Effector CD4-positive, alpha-beta T cell (primary cell): ENCODE data around the gene TGFBR3.
"Not testable (repeated sequence)": the region's sequence is repeated elsewhere in the genome, so short reads cannot be mapped to it uniquely, and the experiment has no call there.

Experiments used
- DNase-seq: peaks from one replicate; pipeline ENCODE4 v3.0.0-alpha.2; 2020

The TGFBR3 gene

DNA sequence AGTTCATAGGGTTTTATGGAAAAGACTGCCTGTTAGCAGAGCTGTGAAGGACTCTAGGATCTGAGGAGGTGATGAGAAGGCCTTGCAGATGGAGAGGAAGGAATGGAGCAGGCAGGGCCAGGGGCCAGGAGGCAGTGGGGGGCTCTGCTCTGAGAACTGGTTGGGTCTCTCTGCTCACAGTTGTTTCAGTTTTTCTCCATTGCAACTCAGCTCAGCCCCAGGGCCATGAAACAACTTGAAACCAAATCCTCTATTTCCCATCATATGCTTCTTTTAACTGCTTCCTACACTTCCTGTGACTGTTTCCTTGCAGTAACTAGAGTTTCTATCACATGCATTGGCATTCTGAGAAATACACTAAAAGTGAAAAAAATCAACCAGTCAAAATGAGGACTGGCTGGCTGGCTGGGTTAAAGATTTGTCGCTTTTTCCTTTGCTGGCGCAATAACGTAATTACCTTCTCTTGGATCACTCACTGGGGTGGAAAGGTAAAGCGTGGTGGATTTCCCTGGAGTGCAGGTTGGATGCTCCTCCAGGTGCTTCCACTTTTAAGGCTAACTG is 213.3 kb downstream of the TGFBR3 start:
- DNase-seq: no peak

DNA sequence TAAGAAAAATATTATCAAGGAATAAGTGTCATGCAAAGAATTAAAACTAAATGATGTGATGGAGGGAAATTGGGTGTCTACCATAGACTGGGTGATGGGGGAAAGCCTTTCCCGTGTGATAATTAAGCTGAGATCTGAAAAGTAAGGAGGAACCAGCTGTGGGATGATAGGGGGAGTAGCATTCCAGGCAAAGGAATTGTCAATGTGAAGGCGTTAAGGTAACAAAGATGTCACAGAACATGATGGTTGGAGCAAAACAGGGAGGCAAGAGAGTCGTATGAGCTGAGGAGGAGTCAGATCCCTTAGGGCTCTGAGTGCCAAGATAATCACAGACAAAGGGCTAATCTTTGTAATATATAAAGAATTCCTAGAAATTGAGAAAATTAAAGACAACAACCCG is 215.2 kb downstream of the TGFBR3 start:
- DNase-seq: no peak

DNA sequence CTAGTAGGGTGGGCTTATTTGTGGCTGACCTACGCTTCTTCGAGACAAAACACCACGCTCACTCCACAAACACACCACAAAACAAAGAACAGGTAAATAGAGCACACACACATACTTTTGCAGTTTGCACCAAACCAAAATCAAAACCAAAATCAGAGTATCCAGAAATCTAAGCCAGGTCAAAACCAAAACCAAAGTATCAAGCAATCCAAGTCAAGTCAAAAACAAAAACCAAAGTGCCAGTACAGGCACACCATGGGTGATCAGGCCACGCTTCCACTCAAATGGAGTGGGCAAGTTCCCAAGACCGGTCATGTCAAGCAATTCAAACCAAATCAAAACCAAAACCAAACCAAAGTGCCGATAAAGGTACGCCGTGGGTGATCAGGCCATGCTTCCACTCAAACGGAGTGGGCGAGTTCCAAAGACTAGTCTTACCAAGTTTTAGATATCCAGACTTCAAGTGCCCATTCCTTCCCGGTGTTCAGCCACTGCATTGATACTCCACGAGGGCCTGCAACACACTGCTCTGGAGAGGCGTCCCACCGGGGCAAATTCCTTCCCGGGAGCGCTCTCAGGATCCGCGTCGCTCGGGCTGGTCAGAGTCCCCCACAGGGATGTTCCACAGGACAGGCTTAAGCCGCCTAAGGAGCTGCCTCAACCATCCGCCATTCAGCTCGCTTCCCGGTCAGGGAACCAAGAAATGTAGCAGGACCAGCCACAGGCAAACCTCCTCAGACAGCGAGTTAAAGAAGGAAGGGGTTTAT is 216.2 kb downstream of the TGFBR3 start:
- DNase-seq: no peak

- DNase-seq: not testable (repeated sequence)
These were observed 219.3 kb downstream of the TGFBR3 start for GRCh38 chr1:91666651-91667050.

DNA sequence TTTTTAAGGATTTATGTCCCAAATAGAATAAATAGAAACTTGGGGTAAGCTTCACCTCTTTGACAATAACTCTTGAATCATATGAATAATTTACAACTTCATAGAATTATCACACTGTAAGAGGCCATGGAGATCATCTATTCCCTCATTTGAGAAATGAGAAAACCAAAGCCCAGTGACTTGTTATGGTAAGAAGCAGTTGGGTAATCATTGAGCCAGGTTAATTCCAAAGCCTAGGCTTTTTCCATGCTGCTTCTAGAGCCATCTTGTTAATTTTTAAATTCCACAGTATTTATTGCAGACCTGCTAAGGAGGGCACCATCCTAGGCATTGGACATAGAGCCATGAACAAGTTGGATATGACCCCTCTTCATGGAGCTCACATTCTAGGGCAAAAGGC is 224.8 kb downstream of the TGFBR3 start:
- no peak for DNase-seq

- DNase-seq: no peak
These were observed 225.2 kb downstream of the TGFBR3 start for GRCh38 chr1:91660708-91661107.

DNA sequence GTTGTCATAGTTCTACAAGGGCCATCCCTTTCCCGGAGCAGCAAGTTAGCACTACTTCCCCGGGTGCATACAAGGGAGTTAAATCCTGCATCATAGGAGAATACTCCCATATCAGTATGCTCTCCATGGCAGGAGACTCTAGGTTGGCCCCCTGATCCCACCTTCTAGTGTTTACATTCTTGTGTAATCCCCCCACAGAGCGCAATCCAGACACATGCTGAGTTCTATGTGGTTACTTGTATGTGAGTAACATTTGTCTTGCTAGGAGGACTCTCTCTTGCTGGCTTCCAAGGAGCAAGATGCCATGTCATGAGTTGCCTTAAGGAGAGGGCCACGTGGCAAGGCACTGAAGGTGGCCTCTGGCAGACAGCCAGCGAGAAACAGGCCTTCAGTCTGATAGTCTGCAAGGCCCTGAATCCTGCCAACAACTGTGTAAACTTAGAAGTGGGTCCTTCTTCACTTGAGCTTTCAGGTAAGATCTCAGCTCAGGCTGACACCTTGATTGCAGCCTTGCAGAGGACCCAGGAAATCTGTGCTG is 230.0 kb downstream of the TGFBR3 start:
- no peak for DNase-seq

DNA sequence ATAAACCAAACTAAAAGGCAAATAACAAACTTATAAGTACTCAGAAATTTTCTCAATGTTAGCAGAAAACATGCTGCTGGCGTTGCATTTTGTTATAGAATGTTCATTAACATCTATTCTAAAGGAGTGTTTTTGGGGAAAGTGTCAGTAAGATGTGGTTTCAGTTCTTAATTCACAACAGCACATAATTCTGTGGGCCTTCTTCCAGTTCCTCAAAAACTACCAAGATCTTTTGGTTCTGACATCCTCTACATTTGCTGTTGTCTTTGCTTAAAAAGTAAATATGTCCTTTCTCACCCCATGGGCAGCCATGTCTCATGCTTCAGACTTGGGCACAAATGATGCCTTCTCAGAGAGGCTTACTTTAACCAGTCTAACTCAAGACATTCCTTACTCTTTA is 232.8 kb downstream of the TGFBR3 start:
- DNase-seq: no peak

DNA sequence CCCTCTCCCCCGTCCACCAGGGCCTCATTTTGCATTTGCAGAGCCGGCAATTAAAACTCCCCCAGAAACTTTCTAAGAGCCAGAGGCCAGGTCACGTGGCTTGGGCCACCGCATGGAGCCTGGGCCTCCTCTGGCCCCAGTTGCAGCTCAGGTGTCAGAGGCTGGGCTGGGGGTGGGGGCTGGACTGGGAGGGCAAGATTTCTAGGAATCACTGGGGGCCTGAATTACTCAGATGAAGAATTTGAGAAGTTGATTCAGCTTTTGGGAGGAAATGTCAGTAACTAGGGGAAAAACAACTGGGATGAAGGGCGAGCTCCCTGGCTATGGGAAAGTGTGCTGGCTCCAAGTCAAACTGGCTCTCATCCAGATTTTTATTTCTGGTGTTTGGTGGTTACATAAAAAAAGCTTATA is 234.3 kb downstream of the TGFBR3 start:
- no peak for DNase-seq

DNA sequence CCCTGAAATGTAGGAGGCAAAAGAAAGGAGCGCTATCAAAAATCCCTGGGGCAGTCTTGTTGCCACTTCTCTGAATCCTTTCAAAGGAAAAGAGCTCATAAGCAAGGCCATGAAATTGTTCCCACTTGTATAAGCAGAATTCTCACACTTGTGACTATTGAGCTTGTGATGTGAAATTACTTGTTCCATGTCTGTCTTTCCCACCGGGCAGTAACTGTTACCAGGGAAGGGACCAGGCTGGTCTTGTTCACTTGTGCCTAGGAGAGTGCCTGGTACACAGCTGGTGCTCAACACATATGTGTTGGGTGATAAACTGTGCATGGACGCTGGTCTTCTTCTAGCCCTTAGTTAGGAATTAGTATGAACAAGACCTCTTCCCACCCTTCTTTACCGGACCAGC is 234.7 kb downstream of the TGFBR3 start:
- no peak for DNase-seq

GRCh38 chr1:91650764-91651163 is 235.2 kb downstream of the TGFBR3 start:
- DNase-seq: no peak

DNA sequence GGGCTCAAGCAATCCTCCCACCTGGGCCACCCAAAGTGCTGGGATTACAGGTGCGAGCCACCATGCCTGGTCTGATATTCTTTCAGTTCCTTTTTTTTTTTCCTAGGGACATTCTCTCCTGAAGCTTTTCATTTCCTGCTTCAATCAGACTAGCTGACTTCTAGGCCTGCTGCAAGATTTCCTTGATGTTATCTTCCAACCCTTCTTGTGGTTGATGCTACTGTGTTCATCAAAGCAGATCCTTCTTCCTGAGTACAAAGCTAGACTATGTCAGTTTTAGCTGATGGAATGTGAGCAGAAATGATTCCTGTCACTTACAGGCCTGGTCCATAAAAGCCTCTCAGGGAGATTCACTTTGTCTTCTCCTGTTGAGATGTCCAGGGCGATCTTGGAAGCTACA is 238.9 kb downstream of the TGFBR3 start:
- no peak for DNase-seq

DNA sequence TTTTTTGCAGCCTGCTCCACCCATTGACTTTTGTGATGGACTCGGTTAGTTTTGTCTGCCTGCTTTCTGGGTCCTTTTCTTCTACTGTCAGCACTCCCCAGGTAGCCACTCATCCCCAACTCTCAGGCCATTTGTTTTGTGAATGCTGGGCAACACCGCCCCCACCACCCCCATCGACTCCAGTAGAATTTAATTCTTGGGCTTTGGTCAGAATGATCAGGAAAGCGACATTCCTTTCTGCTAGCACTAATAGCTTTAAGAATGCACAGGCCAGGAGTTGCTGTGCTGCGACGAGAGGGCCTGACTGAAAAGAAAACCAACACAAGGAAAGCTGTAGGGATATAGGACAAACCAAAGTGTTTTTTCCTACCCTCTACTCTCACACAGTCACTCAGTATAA is 240.9 kb downstream of the TGFBR3 start:
- no peak for DNase-seq

DNA sequence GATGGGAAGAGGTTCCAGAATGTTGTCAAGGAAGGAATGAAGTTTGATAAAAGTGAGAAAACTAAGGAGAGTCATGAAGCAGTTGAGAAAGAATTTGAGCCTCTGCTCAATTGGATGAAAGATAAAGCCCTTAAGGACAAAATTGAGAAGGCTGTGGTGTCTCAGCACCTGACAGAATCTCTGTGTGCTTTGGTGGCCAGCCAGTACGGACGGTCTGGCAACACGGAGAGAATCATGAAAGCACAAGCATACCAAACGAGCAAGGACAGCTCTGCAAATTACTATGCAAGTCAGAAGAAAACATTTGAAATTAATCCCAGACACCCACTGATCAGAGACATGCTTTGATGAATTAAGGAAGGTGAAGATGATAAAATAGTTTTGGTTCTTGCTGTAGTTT is 242.5 kb downstream of the TGFBR3 start:
- DNase-seq: no peak

GRCh38 chr1:91640877-91641526 is 244.9 kb downstream of the TGFBR3 start:
- no peak for DNase-seq

- DNase-seq: no peak
These were observed 248.4 kb downstream of the TGFBR3 start for GRCh38 chr1:91637539-91637994.

DNA sequence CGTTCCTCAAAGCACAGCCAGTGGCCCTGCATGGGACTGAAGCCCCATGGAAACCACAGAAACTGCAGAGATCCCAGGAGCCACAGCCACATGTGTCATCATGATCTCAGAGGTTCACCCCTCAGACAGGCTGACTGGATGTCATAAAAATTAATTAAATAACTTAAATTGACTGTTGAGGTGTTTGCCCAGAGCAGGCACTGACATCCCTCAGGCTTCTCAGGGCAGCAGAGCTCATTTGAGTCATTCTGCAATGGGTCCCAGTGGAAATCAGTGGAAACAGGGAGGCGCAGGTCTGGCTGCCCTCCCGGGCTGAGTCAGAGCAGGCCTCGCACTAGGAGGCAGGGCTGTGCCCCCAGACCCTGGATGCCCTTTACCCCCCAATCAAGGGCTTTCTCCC is 250.2 kb downstream of the TGFBR3 start:
- no peak for DNase-seq

GRCh38 chr1:91633438-91633837 is 252.5 kb downstream of the TGFBR3 start:
- no peak for DNase-seq

DNA sequence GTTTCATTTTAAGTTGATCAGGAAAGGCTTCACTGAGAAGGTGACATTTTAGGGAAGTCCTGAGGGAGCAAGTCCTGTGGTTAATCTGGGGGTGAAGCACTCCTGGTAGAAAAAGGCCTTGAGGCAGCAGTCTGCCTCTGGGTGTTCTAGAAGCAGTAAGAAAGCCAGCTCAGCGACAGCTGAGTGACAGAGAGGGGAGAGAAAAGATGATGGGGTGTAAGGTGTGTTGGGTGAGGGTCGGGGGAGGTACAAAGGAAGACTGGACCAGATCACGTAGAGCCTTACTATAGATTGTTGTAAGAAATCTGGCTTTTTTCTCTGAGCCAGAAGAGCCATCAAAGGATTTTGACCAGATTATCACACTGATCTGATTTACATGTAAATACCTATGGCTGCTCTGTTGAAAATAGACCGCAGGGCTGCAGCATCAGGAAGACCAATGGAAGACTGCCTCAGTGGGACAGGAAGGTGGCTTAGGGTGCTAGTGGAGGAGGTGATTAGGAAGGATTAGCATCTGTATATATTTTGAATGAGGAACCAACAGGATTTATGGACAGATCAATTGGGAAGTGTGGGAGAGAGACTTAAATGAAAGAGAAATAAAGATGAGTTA is 254.1 kb downstream of the TGFBR3 start:
- DNase-seq: no peak

- DNase-seq: no peak
These were observed 255.1 kb downstream of the TGFBR3 start for GRCh38 chr1:91630803-91631202.
